ENCODE measurements around the gene LDLRAD3. TPM values are rescaled to one million over a fixed set of nuclear protein-coding genes. Genes with fewer than 3 reads are reported as not detected.

LDLRAD3 gene
- total RNA-seq, 4 donors from 2014 or later, result 39.7 to 50.9 (median 46.0) TPM

- Histone ChIP-seq H3K4me3 (no peak overlapping the region), H3K27me3 (no peaks in the 10 kb centered on the region), H3K9me3 (no peaks in the 10 kb centered on the region), H3K4me1 (peaks cover 26% of the 10 kb centered on the region), H3K36me3 (no peaks in the 10 kb centered on the region), H3K27ac (no peak overlapping the region)
- DNase-seq (ENCODE audit: low spot score in 2 of 2), result no peak
- no peak for TF ChIP-seq EP300 (IDR thresholded peaks at IDR 0.05)
- TF ChIP-seq, protein P1, sequence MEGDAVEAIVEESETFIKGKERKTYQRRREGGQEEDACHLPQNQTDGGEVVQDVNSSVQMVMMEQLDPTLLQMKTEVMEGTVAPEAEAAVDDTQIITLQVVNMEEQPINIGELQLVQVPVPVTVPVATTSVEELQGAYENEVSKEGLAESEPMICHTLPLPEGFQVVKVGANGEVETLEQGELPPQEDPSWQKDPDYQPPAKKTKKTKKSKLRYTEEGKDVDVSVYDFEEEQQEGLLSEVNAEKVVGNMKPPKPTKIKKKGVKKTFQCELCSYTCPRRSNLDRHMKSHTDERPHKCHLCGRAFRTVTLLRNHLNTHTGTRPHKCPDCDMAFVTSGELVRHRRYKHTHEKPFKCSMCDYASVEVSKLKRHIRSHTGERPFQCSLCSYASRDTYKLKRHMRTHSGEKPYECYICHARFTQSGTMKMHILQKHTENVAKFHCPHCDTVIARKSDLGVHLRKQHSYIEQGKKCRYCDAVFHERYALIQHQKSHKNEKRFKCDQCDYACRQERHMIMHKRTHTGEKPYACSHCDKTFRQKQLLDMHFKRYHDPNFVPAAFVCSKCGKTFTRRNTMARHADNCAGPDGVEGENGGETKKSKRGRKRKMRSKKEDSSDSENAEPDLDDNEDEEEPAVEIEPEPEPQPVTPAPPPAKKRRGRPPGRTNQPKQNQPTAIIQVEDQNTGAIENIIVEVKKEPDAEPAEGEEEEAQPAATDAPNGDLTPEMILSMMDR (IDR thresholded peaks at IDR 0.05), result no peak
- no peak for TF ChIP-seq POLR2AphosphoS5 (IDR thresholded peaks at IDR 0.05)
- TF ChIP-seq POLR2A (IDR thresholded peaks at IDR 0.05), result no peak
- WGBS, result 76% methylated on average over 5 of the region's 5 CpGs
These were observed 127.1 kb downstream of the LDLRAD3 start for GRCh38 chr11:36070954-36071330.

DNA sequence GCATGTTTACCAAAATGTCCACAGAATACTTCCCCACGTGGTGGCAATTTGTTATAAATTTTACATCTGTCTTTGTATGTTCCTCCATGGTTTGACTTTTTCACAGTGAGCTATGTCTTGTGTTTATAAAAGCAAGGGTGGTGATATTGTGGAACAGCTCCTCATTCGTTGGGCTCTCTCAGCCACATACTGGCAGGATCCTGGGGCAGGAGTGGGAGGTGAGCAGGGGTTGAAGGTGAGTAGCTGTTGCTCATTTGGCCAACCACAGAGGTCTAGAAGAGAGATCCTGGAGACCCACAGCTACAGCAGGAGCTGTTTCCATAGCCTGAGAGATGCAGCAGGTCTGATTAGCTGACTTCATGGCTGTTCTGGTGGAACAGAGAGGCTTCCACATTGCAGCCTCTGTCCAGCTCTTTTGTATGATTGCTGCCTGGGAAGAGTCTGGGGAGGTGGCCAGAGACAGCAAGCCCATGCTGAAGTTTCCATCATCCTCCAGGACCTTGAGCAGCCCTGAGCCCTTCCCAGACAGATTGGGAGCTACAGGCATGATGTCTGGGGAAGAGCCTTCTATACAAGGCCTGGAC is 128.1 kb downstream of the LDLRAD3 start:
- no peaks in the 10 kb centered on the region for H3K27me3 ChIP-seq
- WGBS, result 80% methylated on average over 2 of the region's 2 CpGs
- H3K9me3 ChIP-seq, result no peaks in the 10 kb centered on the region
- DNase-seq (ENCODE audit: low spot score in 2 of 2), result no peak
- H3K36me3 ChIP-seq, result no peaks in the 10 kb centered on the region
- no peak overlapping the region for H3K4me3 ChIP-seq
- H3K27ac ChIP-seq, result no peak overlapping the region
- peaks cover 26% of the 10 kb centered on the region for H3K4me1 ChIP-seq
- no peak for TF ChIP-seq POLR2AphosphoS5 (IDR thresholded peaks at IDR 0.05)
- TF ChIP-seq, protein P1 (IDR thresholded peaks at IDR 0.05), result no peak
- TF ChIP-seq POLR2A (IDR thresholded peaks at IDR 0.05), result no peak
- TF ChIP-seq EP300 (IDR thresholded peaks at IDR 0.05), result no peak

- no peak for DNase-seq (ENCODE audit: low spot score in 2 of 2)
- Histone ChIP-seq H3K4me1 (peaks cover 26% of the 10 kb centered on the region), H3K9me3 (no peaks in the 10 kb centered on the region), H3K4me3 (no peak overlapping the region), H3K27me3 (no peaks in the 10 kb centered on the region), H3K36me3 (no peaks in the 10 kb centered on the region), H3K27ac (no peak overlapping the region)
- 47% methylated on average over 9 of the region's 9 CpGs for WGBS
- TF ChIP-seq EP300 (IDR thresholded peaks at IDR 0.05) (no peak), POLR2A (IDR thresholded peaks at IDR 0.05) (no peak), POLR2AphosphoS5 (IDR thresholded peaks at IDR 0.05) (no peak)
- TF ChIP-seq, protein P1 (IDR thresholded peaks at IDR 0.05), result no peak
These were observed 129.7 kb downstream of the LDLRAD3 start for GRCh38 chr11:36073411-36074203.

DNA sequence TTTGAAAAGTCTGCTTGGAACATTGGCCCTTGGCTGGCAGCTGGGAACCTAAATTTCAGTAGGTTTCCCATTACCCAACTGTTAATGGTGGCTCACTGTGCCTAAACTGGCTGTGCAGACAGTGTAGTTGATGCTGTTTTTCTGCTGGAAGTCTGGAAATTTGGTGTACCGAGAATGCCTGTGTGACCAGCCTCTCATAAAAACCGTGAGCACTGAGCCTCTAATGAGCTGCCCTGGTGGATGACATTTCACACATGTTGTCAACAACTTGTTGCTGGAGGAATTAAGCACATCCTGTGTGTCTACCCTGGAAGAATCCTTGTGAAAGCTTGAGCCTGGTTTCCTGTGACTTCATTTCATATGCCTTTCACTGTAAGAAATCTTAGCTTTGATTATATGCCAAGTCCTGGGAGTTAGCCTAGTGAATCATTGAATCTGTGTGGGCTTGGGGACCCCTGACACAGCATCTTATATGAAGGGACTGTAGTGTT is 131.1 kb downstream of the LDLRAD3 start:
- no peaks in the 10 kb centered on the region for H3K9me3 ChIP-seq
- H3K4me1 ChIP-seq, result peaks cover 20% of the 10 kb centered on the region
- 57% methylated on average over 2 of the region's 2 CpGs for WGBS
- no peak overlapping the region for H3K27ac ChIP-seq
- TF ChIP-seq POLR2AphosphoS5 (IDR thresholded peaks at IDR 0.05) (no peak), POLR2A (IDR thresholded peaks at IDR 0.05) (no peak), EP300 (IDR thresholded peaks at IDR 0.05) (no peak)
- TF ChIP-seq, protein P1 (IDR thresholded peaks at IDR 0.05), result no peak
- no peaks in the 10 kb centered on the region for H3K36me3 ChIP-seq
- no peak overlapping the region for H3K4me3 ChIP-seq
- H3K27me3 ChIP-seq, result no peaks in the 10 kb centered on the region
- DNase-seq (ENCODE audit: low spot score in 2 of 2), result no peak

GRCh38 chr11:36077368-36077767 is 133.5 kb downstream of the LDLRAD3 start:
- WGBS, result 100% methylated on average over 2 of the region's 4 CpGs
- Histone ChIP-seq H3K4me3 (no peak overlapping the region), H3K4me1 (peaks cover 20% of the 10 kb centered on the region), H3K27me3 (no peaks in the 10 kb centered on the region), H3K36me3 (peaks cover 6% of the 10 kb centered on the region), H3K9me3 (no peaks in the 10 kb centered on the region), H3K27ac (no peak overlapping the region)
- TF ChIP-seq, protein P1 (IDR thresholded peaks at IDR 0.05), result no peak
- TF ChIP-seq POLR2AphosphoS5 (IDR thresholded peaks at IDR 0.05), result no peak
- TF ChIP-seq POLR2A (IDR thresholded peaks at IDR 0.05), result no peak
- TF ChIP-seq EP300 (IDR thresholded peaks at IDR 0.05), result no peak
- no peak for DNase-seq (ENCODE audit: low spot score in 2 of 2)

Data from suprapubic skin (tissue), 4 donors.